Fibroblast of the aortic adventitia (primary cell): ENCODE data around the gene PTPRG. TPM values are rescaled to one million over a fixed set of nuclear protein-coding genes. Genes with fewer than 3 reads are reported as not detected.

Experiments
- DNase-seq: peaks from one replicate; pipeline ENCODE4 v3.0.0-alpha.2; 2010; ENCODE audit warnings: low read depth
- H3K4me3 ChIP-seq: 2 replicates; pipeline ENCODE4 v1.5.1; 2011; ENCODE audit warnings: low read depth, mild to moderate bottlenecking, control low read depth, low read length, moderate library complexity
- CTCF ChIP-seq: IDR thresholded peaks from 2 replicates; pipeline ENCODE4 v1.5.1; 2011; ENCODE audit warnings: mild to moderate bottlenecking, low read length, control low read depth, inconsistent platforms; ENCODE audit not compliant: insufficient read depth
- total RNA-seq: library from RNA; depleted of rRNA; stranded (reverse); fragments of >200 nt; gene quantifications from 2 replicates; pipeline ENCODE4 v1.2.3, GENCODE V29; 2012; ENCODE audit warnings: low replicate concordance

Gene PTPRG
- total RNA-seq, 1 donor: 52.0 TPM

- no peak overlapping the region for H3K4me3 ChIP-seq
- TF ChIP-seq CTCF: no peak
- DNase-seq: no peak
These were observed 314.8 kb downstream of the PTPRG start for GRCh38 chr3:61875976-61876671.

- TF ChIP-seq CTCF: no peak
- peak; percentile 80 for DNase-seq
- H3K4me3 ChIP-seq: no peak overlapping the region
These were observed 315.4 kb downstream of the PTPRG start for GRCh38 chr3:61876797-61877196.

GRCh38 chr3:61877359-61878138 is 316.2 kb downstream of the PTPRG start:
- no peak overlapping the region for H3K4me3 ChIP-seq
- TF ChIP-seq CTCF: peak; percentile 26
- peak; percentile 58 for DNase-seq

- H3K4me3 ChIP-seq: no peak overlapping the region
- TF ChIP-seq CTCF: no peak
- DNase-seq: no peak
These were observed 320.9 kb downstream of the PTPRG start for GRCh38 chr3:61882253-61882652.

- DNase-seq: no peak
- H3K4me3 ChIP-seq: no peak overlapping the region
- no peak for TF ChIP-seq CTCF
These were observed 323.4 kb downstream of the PTPRG start for GRCh38 chr3:61884794-61885193.

- no peak overlapping the region for H3K4me3 ChIP-seq
- no peak for TF ChIP-seq CTCF
- DNase-seq: no peak
These were observed 324.0 kb downstream of the PTPRG start for GRCh38 chr3:61885414-61885813.
